ENCODE measurements around the gene OR6K2.
"Not testable (repeated sequence)": the region's sequence is repeated elsewhere in the genome, so short reads cannot be mapped to it uniquely, and the experiment has no call there.

DNA sequence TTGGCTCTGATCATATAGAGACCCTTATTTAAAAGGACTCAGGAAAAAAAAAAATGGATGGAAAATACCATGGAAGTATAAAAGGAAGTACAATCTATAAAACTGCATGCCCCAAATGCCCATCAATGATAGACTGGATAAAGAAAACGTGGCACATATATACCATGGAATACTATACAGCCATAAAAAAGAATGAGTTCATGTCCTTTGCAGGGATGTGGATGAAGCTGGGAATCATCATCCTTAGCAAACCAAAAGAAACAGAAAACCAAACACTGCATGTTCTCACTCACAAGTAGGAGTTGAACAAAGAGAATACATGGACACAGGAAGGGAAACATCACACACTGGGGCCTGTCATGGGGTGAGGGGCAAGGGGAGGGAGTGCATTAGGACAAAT, 9.3 kb downstream of the OR6K2 start:
- TF ChIP-seq POLR2A (IDR thresholded peaks at IDR 0.05): not testable (repeated sequence)
- TF ChIP-seq, protein P1, sequence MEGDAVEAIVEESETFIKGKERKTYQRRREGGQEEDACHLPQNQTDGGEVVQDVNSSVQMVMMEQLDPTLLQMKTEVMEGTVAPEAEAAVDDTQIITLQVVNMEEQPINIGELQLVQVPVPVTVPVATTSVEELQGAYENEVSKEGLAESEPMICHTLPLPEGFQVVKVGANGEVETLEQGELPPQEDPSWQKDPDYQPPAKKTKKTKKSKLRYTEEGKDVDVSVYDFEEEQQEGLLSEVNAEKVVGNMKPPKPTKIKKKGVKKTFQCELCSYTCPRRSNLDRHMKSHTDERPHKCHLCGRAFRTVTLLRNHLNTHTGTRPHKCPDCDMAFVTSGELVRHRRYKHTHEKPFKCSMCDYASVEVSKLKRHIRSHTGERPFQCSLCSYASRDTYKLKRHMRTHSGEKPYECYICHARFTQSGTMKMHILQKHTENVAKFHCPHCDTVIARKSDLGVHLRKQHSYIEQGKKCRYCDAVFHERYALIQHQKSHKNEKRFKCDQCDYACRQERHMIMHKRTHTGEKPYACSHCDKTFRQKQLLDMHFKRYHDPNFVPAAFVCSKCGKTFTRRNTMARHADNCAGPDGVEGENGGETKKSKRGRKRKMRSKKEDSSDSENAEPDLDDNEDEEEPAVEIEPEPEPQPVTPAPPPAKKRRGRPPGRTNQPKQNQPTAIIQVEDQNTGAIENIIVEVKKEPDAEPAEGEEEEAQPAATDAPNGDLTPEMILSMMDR (IDR thresholded peaks at IDR 0.05 in 4 of 5, conservative IDR thresholded peaks at IDR 0.05 in 1 of 5): not testable (repeated sequence)

Measured in gastrocnemius medialis (tissue), 4 donors.